Breast epithelium (tissue), 3 donors: ENCODE measurements around the gene TMPRSS13.

ENCODE experiments used
- CTCF ChIP-seq, 3 donors: fragments of 450-650 bp; IDR thresholded peaks; one replicate each; pipeline ENCODE4 v1.5.1; 2016 to 2017; ENCODE audit warnings: antibody characterized with exemption in 3 of 3, mild to moderate bottlenecking in 3 of 3, moderate library complexity in 3 of 3
- POLR2A ChIP-seq: fragments of 450-650 bp; IDR thresholded peaks from one replicate; pipeline ENCODE4 v1.6.1; 2016; ENCODE audit warnings: antibody characterized with exemption, mild to moderate bottlenecking, moderate library complexity
- POLR2AphosphoS5 ChIP-seq, 3 donors: sonication (generic); formaldehyde crosslinking; IDR thresholded peaks; one replicate each; pipeline ENCODE4 v1.6.1; 2017; ENCODE audit warnings: antibody characterized with exemption in 3 of 3

GRCh38 chr11:117871160-117871559 lies 58.0 kb downstream of the TMPRSS13 start:
- TF ChIP-seq CTCF (IDR thresholded peaks at IDR 0.05) (no peak), POLR2A (no peak), POLR2AphosphoS5 (IDR thresholded peaks at IDR 0.05) (no peak)
